A673 (cell line): Measurements from ENCODE around the gene KRTAP4-8. TPM values are rescaled to one million over a fixed set of nuclear protein-coding genes. Genes with fewer than 3 reads are reported as not detected.

Experiments
- BruUV-seq: library from RNA; stranded (reverse); fragments of 400-500 nt; replicated peaks from 2 replicates; lab custom pipeline; 2021; lab: Mats Ljungman, UMichigan
- CTCF ChIA-PET: fragments of 300-600 bp; sonication (Branson Sonifier 250); formaldehyde crosslinking; loops from one replicate; lab custom pipeline; 2022; ENCODE audit warnings: antibody characterized with exemption; lab: Charles Lee
- POLR2A ChIA-PET: fragments of 300-600 bp; sonication (Branson Sonifier 250); formaldehyde crosslinking; loops from one replicate; lab custom pipeline; 2022; ENCODE audit warnings: antibody characterized with exemption; ENCODE audit not compliant: low non-redundant PET; lab: Charles Lee
- DNase-seq: peaks from one replicate; pipeline ENCODE4 v3.0.0-alpha.2; 2015; ENCODE audit warnings: low spot score
- H3K27ac ChIP-seq: fragments of 200-600 bp; sonication (generic); 2 replicates; pipeline ENCODE4 v1.5.1; 2016; ENCODE audit warnings: mixed run types, low read depth, mild to moderate bottlenecking, mixed read lengths, antibody characterized with exemption, low read length; ENCODE audit not compliant: poor library complexity, severe bottlenecking
- H3K27me3 ChIP-seq: fragments of 200-600 bp; sonication (generic); replicated peaks from 2 replicates; pipeline ENCODE4 v1.6.1; 2017; ENCODE audit warnings: mixed run types, low read depth, mild to moderate bottlenecking, mixed read lengths, antibody characterized with exemption, low read length; ENCODE audit not compliant: insufficient read depth, poor library complexity
- H3K36me3 ChIP-seq: fragments of 200-600 bp; sonication (generic); 2 replicates; pipeline ENCODE4 v1.6.1; 2016; ENCODE audit warnings: mixed run types, mild to moderate bottlenecking, mixed read lengths, antibody characterized with exemption, low read length; ENCODE audit not compliant: insufficient read depth, poor library complexity, severe bottlenecking
- H3K4me1 ChIP-seq: fragments of 200-600 bp; sonication (generic); 2 replicates; pipeline ENCODE4 v1.6.1; 2017; ENCODE audit warnings: mixed run types, mild to moderate bottlenecking, mixed read lengths, antibody characterized with exemption, low read length; ENCODE audit not compliant: insufficient read depth, poor library complexity, severe bottlenecking
- H3K4me3 ChIP-seq: fragments of 200-600 bp; sonication (generic); 2 replicates; pipeline ENCODE4 v1.5.1; 2016; ENCODE audit warnings: low read depth, mixed run types, mild to moderate bottlenecking, mixed read lengths, low read length; ENCODE audit not compliant: poor library complexity, severe bottlenecking
- H3K9me3 ChIP-seq: fragments of 200-600 bp; sonication (generic); 2 replicates; pipeline ENCODE4 v1.6.1; 2016; ENCODE audit warnings: mixed run types, low read depth, mild to moderate bottlenecking, mixed read lengths, antibody characterized with exemption, low read length; ENCODE audit not compliant: poor library complexity, severe bottlenecking
- CTCF ChIP-seq: fragments of 300-800, 200-600 bp; sonication (generic); conservative IDR thresholded peaks from 2 replicates; pipeline ENCODE4 v1.5.1; 2017; ENCODE audit warnings: low read depth, mild to moderate bottlenecking, antibody characterized with exemption, low read length, moderate library complexity, mixed read lengths
- EZH2 ChIP-seq: fragments of 200-600 bp; sonication (generic); IDR thresholded peaks from 2 replicates; pipeline ENCODE4 v1.6.1; 2017; ENCODE audit warnings: borderline replicate concordance, low read depth, mild to moderate bottlenecking, mixed read lengths, antibody characterized with exemption, low read length; ENCODE audit not compliant: poor library complexity, severe bottlenecking
- intact Hi-C: fragments of 100-400 bp; cut with micrococcal nuclease; formaldehyde crosslinking; loops from one replicate; pipeline ENCODE4 v1.10.0; 2022; ENCODE audit not compliant: unreplicated experiment
- total RNA-seq: library from RNA; stranded (reverse); gene quantifications from 2 replicates; pipeline ENCODE4 v1.2.3, GENCODE V29; 2021

Gene KRTAP4-8
- total RNA-seq, 1 experiment from 2014 or later, result not detected

GRCh38 chr17:41054025-41054424, 43.9 kb downstream of the KRTAP4-8 start:
- Histone ChIP-seq H3K27ac (no peak overlapping the region), H3K4me1 (no peaks in the 10 kb centered on the region), H3K9me3 (no peaks in the 10 kb centered on the region), H3K36me3 (no peaks in the 10 kb centered on the region), H3K27me3 (no peaks in the 10 kb centered on the region), H3K4me3 (no peak overlapping the region)
- TF ChIP-seq EZH2 (no peak), CTCF (no peak)
- intact Hi-C loops, result no loop called here
- ChIA-PET CTCF (no interaction called here), POLR2A (no interaction called here)
- no TSS peak for BruUV-seq
- no peak for DNase-seq

- no TSS peak for BruUV-seq
- no peaks in the 10 kb centered on the region for H3K36me3 ChIP-seq
- H3K4me3 ChIP-seq, result no peak overlapping the region
- H3K27me3 ChIP-seq, result no peaks in the 10 kb centered on the region
- no peak for TF ChIP-seq EZH2
- TF ChIP-seq CTCF, result no peak
- no peak overlapping the region for H3K27ac ChIP-seq
- H3K4me1 ChIP-seq, result no peaks in the 10 kb centered on the region
- CTCF ChIA-PET, result no interaction called here
- DNase-seq, result no peak
- intact Hi-C loops, result no loop called here
- POLR2A ChIA-PET, result no interaction called here
- H3K9me3 ChIP-seq, result no peaks in the 10 kb centered on the region
Observed at GRCh38 chr17:41052566-41052965, 45.4 kb downstream of the KRTAP4-8 start.

- BruUV-seq, result no TSS peak
- intact Hi-C loops, result no loop called here
- Histone ChIP-seq H3K27me3 (no peaks in the 10 kb centered on the region), H3K4me3 (no peak overlapping the region), H3K27ac (no peak overlapping the region), H3K9me3 (no peaks in the 10 kb centered on the region), H3K36me3 (no peaks in the 10 kb centered on the region), H3K4me1 (no peaks in the 10 kb centered on the region)
- no peak for DNase-seq
- ChIA-PET CTCF (no interaction called here), POLR2A (no interaction called here)
- TF ChIP-seq EZH2, result no peak
- no peak for TF ChIP-seq CTCF
Observed at GRCh38 chr17:41049110-41049509, 48.8 kb downstream of the KRTAP4-8 start.
